PFSK-1 (cell line): ENCODE results near the gene JPH3.

Experiments
- FOXP2 ChIP-seq: optimal IDR thresholded peaks from 2 replicates; pipeline ENCODE3; 2011; ENCODE audit warnings: borderline replicate concordance, control low read depth, inconsistent platforms; ENCODE audit not compliant: insufficient read depth; ENCODE audit errors: extremely low read length, extremely low read depth
- POLR2AphosphoS5 ChIP-seq: IDR thresholded peaks from 2 replicates; pipeline ENCODE4 v1.6.1; 2012; ENCODE audit warnings: low read depth, mild to moderate bottlenecking, control low read depth, low read length, moderate library complexity
- SIN3A ChIP-seq: IDR thresholded peaks from 2 replicates; pipeline ENCODE4 v1.6.1; 2012; ENCODE audit warnings: mild to moderate bottlenecking, low read length, moderate library complexity, borderline replicate concordance; ENCODE audit not compliant: insufficient read depth
- TAF1 ChIP-seq: IDR thresholded peaks from 2 replicates; pipeline ENCODE4 v1.6.1; 2012; ENCODE audit warnings: low read length, control low read depth, borderline replicate concordance; ENCODE audit not compliant: insufficient read depth
- TF ChIP-seq, protein P1 (sequence below), 2 experiments: IDR thresholded peaks; 2 replicates each; pipeline versions ENCODE4 v1.6.1 to v1.8.0; 2011 to 2012; ENCODE audit warnings: low read depth in 2 of 2, low read length in 2 of 2, control low read depth in 1 of 2, inconsistent platforms in 1 of 2, mild to moderate bottlenecking in 1 of 2, moderate library complexity in 1 of 2; ENCODE audit not compliant: insufficient read depth in 1 of 2

JPH3 gene

DNA sequence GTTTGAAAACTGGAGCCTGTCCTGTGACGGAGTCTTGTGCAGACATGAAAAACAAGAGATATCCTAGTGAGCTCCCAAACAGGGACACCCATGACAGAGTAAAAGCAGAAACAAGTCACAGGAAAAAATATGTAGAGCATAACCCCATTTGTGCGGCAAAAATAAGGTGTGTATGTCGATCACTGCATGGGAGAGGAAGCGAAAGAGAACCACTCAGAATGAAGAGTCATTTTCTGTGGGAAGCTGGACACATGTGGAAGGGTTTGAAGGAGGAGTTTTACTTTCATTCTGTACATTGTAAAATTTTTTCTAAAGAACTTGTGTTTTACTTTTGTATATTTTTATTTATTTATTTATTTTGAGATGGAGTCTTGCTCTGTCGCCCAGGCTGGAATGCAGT is 72.1 kb downstream of the JPH3 start:
- TF ChIP-seq, protein P1, sequence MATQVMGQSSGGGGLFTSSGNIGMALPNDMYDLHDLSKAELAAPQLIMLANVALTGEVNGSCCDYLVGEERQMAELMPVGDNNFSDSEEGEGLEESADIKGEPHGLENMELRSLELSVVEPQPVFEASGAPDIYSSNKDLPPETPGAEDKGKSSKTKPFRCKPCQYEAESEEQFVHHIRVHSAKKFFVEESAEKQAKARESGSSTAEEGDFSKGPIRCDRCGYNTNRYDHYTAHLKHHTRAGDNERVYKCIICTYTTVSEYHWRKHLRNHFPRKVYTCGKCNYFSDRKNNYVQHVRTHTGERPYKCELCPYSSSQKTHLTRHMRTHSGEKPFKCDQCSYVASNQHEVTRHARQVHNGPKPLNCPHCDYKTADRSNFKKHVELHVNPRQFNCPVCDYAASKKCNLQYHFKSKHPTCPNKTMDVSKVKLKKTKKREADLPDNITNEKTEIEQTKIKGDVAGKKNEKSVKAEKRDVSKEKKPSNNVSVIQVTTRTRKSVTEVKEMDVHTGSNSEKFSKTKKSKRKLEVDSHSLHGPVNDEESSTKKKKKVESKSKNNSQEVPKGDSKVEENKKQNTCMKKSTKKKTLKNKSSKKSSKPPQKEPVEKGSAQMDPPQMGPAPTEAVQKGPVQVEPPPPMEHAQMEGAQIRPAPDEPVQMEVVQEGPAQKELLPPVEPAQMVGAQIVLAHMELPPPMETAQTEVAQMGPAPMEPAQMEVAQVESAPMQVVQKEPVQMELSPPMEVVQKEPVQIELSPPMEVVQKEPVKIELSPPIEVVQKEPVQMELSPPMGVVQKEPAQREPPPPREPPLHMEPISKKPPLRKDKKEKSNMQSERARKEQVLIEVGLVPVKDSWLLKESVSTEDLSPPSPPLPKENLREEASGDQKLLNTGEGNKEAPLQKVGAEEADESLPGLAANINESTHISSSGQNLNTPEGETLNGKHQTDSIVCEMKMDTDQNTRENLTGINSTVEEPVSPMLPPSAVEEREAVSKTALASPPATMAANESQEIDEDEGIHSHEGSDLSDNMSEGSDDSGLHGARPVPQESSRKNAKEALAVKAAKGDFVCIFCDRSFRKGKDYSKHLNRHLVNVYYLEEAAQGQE (IDR thresholded peaks at IDR 0.05; ENCODE audit: insufficient read depth in 1 of 2, low read depth in 2 of 2, low read length in 2 of 2): no peak
- TF ChIP-seq POLR2AphosphoS5: no peak
- no peak for TF ChIP-seq TAF1

DNA sequence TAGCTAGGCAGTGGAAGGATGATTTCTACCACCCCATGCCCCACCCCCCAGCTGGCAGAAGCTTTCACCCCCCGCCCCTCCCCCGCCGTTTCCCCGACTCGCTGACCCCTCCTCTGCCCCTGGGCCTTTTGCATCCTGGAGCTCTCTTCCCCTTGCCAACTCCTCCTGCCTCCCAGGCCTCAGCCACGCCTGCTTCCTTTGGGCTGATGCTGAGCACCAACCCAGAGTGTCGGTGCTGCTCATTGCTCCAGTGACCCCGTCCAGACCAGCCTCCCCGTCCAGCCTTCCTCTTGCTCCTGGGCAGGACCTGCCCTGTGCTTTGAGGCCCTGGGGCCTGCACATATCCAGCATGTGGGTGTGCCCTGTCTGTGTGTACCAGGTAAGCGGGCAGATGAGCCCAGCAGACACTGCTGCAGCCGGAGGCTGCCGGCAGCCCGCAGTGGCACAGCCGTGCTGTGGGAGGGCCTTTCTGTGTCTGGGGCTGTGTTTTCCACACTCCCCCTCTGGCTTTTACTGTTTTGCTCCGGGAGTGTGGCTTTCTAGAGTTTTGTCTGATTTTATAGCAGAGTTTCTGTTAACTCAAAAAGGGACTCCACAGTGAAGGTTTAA is 72.9 kb downstream of the JPH3 start:
- TF ChIP-seq TAF1 (no peak), FOXP2 (no peak), POLR2AphosphoS5 (no peak), SIN3A (no peak)
- TF ChIP-seq, protein P1 (IDR thresholded peaks at IDR 0.05; ENCODE audit: insufficient read depth in 1 of 2, low read depth in 2 of 2, low read length in 2 of 2): no peak

DNA sequence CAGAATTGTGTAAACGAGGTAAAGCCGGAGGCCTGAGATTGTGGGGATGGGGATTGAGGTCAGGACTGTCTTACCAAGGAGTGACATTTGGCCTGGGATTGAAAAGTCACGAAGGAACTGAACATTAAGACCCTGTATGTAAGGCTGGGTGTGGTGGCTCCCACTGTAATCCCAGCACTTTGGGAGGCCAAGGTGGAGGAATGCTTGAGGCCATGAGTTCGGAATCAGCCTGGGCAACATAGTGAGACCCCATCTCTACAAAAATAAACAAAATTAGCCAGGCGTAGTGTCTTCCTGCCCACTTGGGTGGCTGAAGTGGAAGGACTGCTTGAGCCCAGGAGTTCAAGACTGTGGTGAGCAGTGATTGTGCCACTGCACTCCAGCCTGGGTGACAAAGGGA is 75.5 kb downstream of the JPH3 start:
- TF ChIP-seq SIN3A (no peak), TAF1 (no peak), FOXP2 (no peak), POLR2AphosphoS5 (no peak)
- TF ChIP-seq, protein P1 (IDR thresholded peaks at IDR 0.05; ENCODE audit: insufficient read depth in 1 of 2, low read depth in 2 of 2, low read length in 2 of 2): no peak

DNA sequence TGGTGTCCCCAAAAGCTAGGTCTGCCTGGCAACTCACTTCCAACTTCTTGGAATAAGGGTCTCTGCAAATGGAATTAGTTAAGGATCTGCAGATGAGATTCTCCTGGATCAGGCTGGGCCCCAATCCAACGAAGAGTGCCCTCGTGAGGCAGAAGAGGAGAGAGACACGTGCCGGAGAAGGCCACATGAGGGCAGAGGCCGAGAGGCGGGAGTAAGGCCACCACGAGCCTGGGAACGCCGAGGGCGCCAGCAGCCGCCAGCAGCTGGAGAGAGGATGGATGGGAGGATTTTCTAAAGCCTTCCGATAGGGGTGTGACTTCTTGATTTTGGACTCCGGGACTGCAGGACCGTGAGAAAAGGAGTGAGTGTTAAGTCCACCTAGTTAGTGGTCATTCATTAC is 76.3 kb downstream of the JPH3 start:
- no peak for TF ChIP-seq POLR2AphosphoS5
- TF ChIP-seq SIN3A: no peak
- TF ChIP-seq TAF1: no peak
- no peak for TF ChIP-seq FOXP2
- TF ChIP-seq, protein P1 (IDR thresholded peaks at IDR 0.05; ENCODE audit: insufficient read depth in 1 of 2, low read depth in 2 of 2, low read length in 2 of 2): no peak
